ENCODE data around the gene COL23A1. TPM values are rescaled to one million over a fixed set of nuclear protein-coding genes. Genes with fewer than 3 reads are reported as not detected.

COL23A1 gene
- total RNA-seq, 4 donors from 2014 or later, result 0.44 to 0.65 (median 0.57) TPM; not detected in 1

- TF ChIP-seq CTCF (IDR thresholded peaks at IDR 0.05; ENCODE audit: low read depth), result no peak
Measured at GRCh38 chr5:178404987-178405386, 185.2 kb downstream of the COL23A1 start.

- no peak for TF ChIP-seq CTCF (IDR thresholded peaks at IDR 0.05; ENCODE audit: low read depth)
Measured at GRCh38 chr5:178403956-178404600, 186.1 kb downstream of the COL23A1 start.

- TF ChIP-seq CTCF (IDR thresholded peaks at IDR 0.05; ENCODE audit: low read depth), result no peak
Measured at GRCh38 chr5:178403351-178403750, 186.8 kb downstream of the COL23A1 start.

GRCh38 chr5:178399701-178400095, 190.5 kb downstream of the COL23A1 start:
- no peak for TF ChIP-seq CTCF (IDR thresholded peaks at IDR 0.05; ENCODE audit: low read depth)

- TF ChIP-seq CTCF (IDR thresholded peaks at IDR 0.05; ENCODE audit: low read depth), result no peak
Measured at GRCh38 chr5:178398901-178399700, 191.1 kb downstream of the COL23A1 start.

- no peak for TF ChIP-seq CTCF (IDR thresholded peaks at IDR 0.05; ENCODE audit: low read depth)
Measured at GRCh38 chr5:178396796-178397720, 193.1 kb downstream of the COL23A1 start.
